ENCODE data around the gene GTF3C5.
"Not testable (repeated sequence)": the region's sequence is repeated elsewhere in the genome, so short reads cannot be mapped to it uniquely, and the experiment has no call there.

The GTF3C5 gene

GRCh38 chr9:132991351-132992300 lies 39.2 kb upstream of the GTF3C5 start:
- no peak for TF ChIP-seq CTCF (conservative IDR thresholded peaks at IDR 0.05)
- H3K27ac ChIP-seq: no peak overlapping the region

GRCh38 chr9:132993511-132993939 lies 37.3 kb upstream of the GTF3C5 start:
- no peak overlapping the region for H3K27ac ChIP-seq
- no peak for TF ChIP-seq CTCF (conservative IDR thresholded peaks at IDR 0.05)

- no peak for TF ChIP-seq CTCF (conservative IDR thresholded peaks at IDR 0.05)
- no peak overlapping the region for H3K27ac ChIP-seq
Measured at GRCh38 chr9:132994410-132995120, 36.2 kb upstream of the GTF3C5 start.

GRCh38 chr9:132995121-132995420 lies 35.7 kb upstream of the GTF3C5 start:
- H3K27ac ChIP-seq: no peak overlapping the region
- TF ChIP-seq CTCF (conservative IDR thresholded peaks at IDR 0.05): no peak

GRCh38 chr9:132995879-132996278 lies 34.9 kb upstream of the GTF3C5 start:
- TF ChIP-seq CTCF (conservative IDR thresholded peaks at IDR 0.05): no peak
- no peak overlapping the region for H3K27ac ChIP-seq

GRCh38 chr9:132996526-132996925 lies 34.3 kb upstream of the GTF3C5 start:
- H3K27ac ChIP-seq: no peak overlapping the region
- TF ChIP-seq CTCF (conservative IDR thresholded peaks at IDR 0.05): no peak

GRCh38 chr9:132997591-132997990 lies 33.2 kb upstream of the GTF3C5 start:
- H3K27ac ChIP-seq: no peak overlapping the region
- TF ChIP-seq CTCF (conservative IDR thresholded peaks at IDR 0.05): no peak

GRCh38 chr9:132998221-132998620 lies 32.6 kb upstream of the GTF3C5 start:
- H3K27ac ChIP-seq: not testable (repeated sequence)
